ENCODE data around the gene ENOX1.

- no peak for TF ChIP-seq FOXA1 (IDR thresholded peaks at IDR 0.05)
- no peak for TF ChIP-seq FOXM1 (IDR thresholded peaks at IDR 0.05; ENCODE audit: borderline replicate concordance)
- TF ChIP-seq SP1 (IDR thresholded peaks at IDR 0.05), result no peak
- no peak for TF ChIP-seq NFRKB (IDR thresholded peaks at IDR 0.05)
- TF ChIP-seq ZNF384 (IDR thresholded peaks at IDR 0.05), result no peak
- no peak for TF ChIP-seq TARDBP (IDR thresholded peaks at IDR 0.05)
These were observed 398.3 kb downstream of the ENOX1 start for GRCh38 chr13:43388282-43389034.
